ENCODE data around the gene TAF11L6.
A peak's percentile ranks its signal among the peaks of the same experiment; 100 is the strongest.
"Not testable (repeated sequence)": the region's sequence is repeated elsewhere in the genome, so short reads cannot be mapped to it uniquely, and the experiment has no call there.

Gene TAF11L6

DNA sequence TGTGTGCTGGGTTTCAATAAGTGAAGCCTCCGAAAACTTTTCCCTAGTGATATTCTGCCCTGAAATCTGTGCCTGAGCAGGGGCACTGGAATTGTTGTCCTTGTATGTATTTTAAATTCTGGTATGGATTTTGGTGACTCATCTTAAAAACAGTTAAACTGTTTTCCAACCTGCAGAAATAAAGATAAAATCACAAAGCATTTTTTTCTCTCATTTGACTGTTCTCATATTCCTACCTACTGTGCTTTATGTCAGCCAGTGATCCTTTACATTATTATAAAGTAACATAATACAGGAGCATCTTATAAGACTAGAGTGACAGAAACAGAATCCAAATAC lies 41.3 kb upstream of the TAF11L6 start:
- H3K4me2 ChIP-seq (ENCODE audit: low read length): no peak overlapping the region
- WGBS (ENCODE audit: extremely low coverage, insufficient coverage, insufficient read length): no CpG with 5 or more reads among the region's 1 CpG

GRCh38 chr5:17491257-17491656 lies 37.2 kb upstream of the TAF11L6 start:
- not testable (repeated sequence) for H3K4me2 ChIP-seq (ENCODE audit: low read length); DNase-seq; H3K27me3 ChIP-seq (ENCODE audit: insufficient read depth, low read length); H3K23ac ChIP-seq (ENCODE audit: low read length); H3K36me3 ChIP-seq (ENCODE audit: control insufficient read depth in 1 of 2, insufficient read depth in 2 of 2, low read length in 2 of 2); H3K27ac ChIP-seq (ENCODE audit: low read depth, low read length); H4K91ac ChIP-seq (ENCODE audit: low read depth, low read length); H3K9me3 ChIP-seq (ENCODE audit: insufficient read depth, low read depth, low read length); H2BK5ac ChIP-seq (ENCODE audit: low read depth, low read length, poor library complexity); H3K4ac ChIP-seq (ENCODE audit: low read depth, low read length); H2BK12ac ChIP-seq (ENCODE audit: low read length); H2BK120ac ChIP-seq (ENCODE audit: insufficient read depth, low read length, poor library complexity); H3K9ac ChIP-seq (ENCODE audit: low read length); H2AK5ac ChIP-seq (ENCODE audit: low read length); H3K4me1 ChIP-seq (ENCODE audit: control insufficient read depth in 1 of 2, insufficient read depth in 2 of 2, low read length in 2 of 2); H4K12ac ChIP-seq (ENCODE audit: low read depth, low read length); H3K79me1 ChIP-seq (ENCODE audit: low read length); H3K79me2 ChIP-seq (ENCODE audit: control insufficient read depth, insufficient read depth, low read length, poor library complexity); H3K18ac ChIP-seq (ENCODE audit: low read length); H4K8ac ChIP-seq (ENCODE audit: low read depth, low read length); H3K14ac ChIP-seq (ENCODE audit: low read length); H2AFZ ChIP-seq (ENCODE audit: insufficient read depth, low read length, poor library complexity); H3K4me3 ChIP-seq (ENCODE audit: low read depth, low read length)
- whole genome bisulfite sequencing (ENCODE audit: extremely low coverage, insufficient coverage, insufficient read length): no CpG with 5 or more reads among the region's 23 CpGs

More for the DNA sequence above, 41.3 kb upstream of the TAF11L6 start:
- no peak overlapping the region for H3K4ac ChIP-seq (ENCODE audit: low read depth, low read length)
- H3K4me3 ChIP-seq (ENCODE audit: low read depth, low read length): no peak overlapping the region
- H3K18ac ChIP-seq (ENCODE audit: low read length): no peak overlapping the region
- H3K27ac ChIP-seq (ENCODE audit: low read depth, low read length): no peak overlapping the region
- no peak overlapping the region for H3K23ac ChIP-seq (ENCODE audit: low read length)
- H4K8ac ChIP-seq (ENCODE audit: low read depth, low read length): no peak overlapping the region
- H3K27me3 ChIP-seq (ENCODE audit: insufficient read depth, low read length): no peaks in the 10 kb centered on the region
- no peaks in the 10 kb centered on the region for H3K79me1 ChIP-seq (ENCODE audit: low read length)
- no peaks in the 10 kb centered on the region for H3K4me1 ChIP-seq (ENCODE audit: control insufficient read depth in 1 of 2, insufficient read depth in 2 of 2, low read length in 2 of 2)
- no peak overlapping the region for H4K91ac ChIP-seq (ENCODE audit: low read depth, low read length)
- DNase-seq: peak in 1 of 2 donors; percentile 58
- no peak overlapping the region for H2BK12ac ChIP-seq (ENCODE audit: low read length)
- no peaks in the 10 kb centered on the region for H3K79me2 ChIP-seq (ENCODE audit: control insufficient read depth, insufficient read depth, low read length, poor library complexity)
- H2BK120ac ChIP-seq (ENCODE audit: insufficient read depth, low read length, poor library complexity): no peak overlapping the region
- peaks cover 1% of the 10 kb centered on the region for H3K9me3 ChIP-seq (ENCODE audit: insufficient read depth, low read depth, low read length)
- H4K12ac ChIP-seq (ENCODE audit: low read depth, low read length): no peak overlapping the region
- H3K14ac ChIP-seq (ENCODE audit: low read length): no peak overlapping the region
- H2AK5ac ChIP-seq (ENCODE audit: low read length): no peak overlapping the region
- no peak overlapping the region for H2BK5ac ChIP-seq (ENCODE audit: low read depth, low read length, poor library complexity)
- H3K9ac ChIP-seq (ENCODE audit: low read length): no peak overlapping the region
- no peaks in the 10 kb centered on the region for H3K36me3 ChIP-seq (ENCODE audit: control insufficient read depth in 1 of 2, insufficient read depth in 2 of 2, low read length in 2 of 2)
- H2AFZ ChIP-seq (ENCODE audit: insufficient read depth, low read length, poor library complexity): no peak overlapping the region

- no peak overlapping the region for H2AFZ ChIP-seq (ENCODE audit: insufficient read depth, low read length, poor library complexity)
- H3K36me3 ChIP-seq (ENCODE audit: control insufficient read depth in 1 of 2, insufficient read depth in 2 of 2, low read length in 2 of 2): no peaks in the 10 kb centered on the region
- no peak overlapping the region for H4K91ac ChIP-seq (ENCODE audit: low read depth, low read length)
- H2BK12ac ChIP-seq (ENCODE audit: low read length): no peak overlapping the region
- H3K9ac ChIP-seq (ENCODE audit: low read length): no peak overlapping the region
- H3K27me3 ChIP-seq (ENCODE audit: insufficient read depth, low read length): no peaks in the 10 kb centered on the region
- H3K9me3 ChIP-seq (ENCODE audit: insufficient read depth, low read depth, low read length): peaks cover 1% of the 10 kb centered on the region
- no peak for DNase-seq
- H2BK5ac ChIP-seq (ENCODE audit: low read depth, low read length, poor library complexity): no peak overlapping the region
- no peak overlapping the region for H3K4ac ChIP-seq (ENCODE audit: low read depth, low read length)
- no peak overlapping the region for H3K18ac ChIP-seq (ENCODE audit: low read length)
- no peak overlapping the region for H4K8ac ChIP-seq (ENCODE audit: low read depth, low read length)
- H4K12ac ChIP-seq (ENCODE audit: low read depth, low read length): no peak overlapping the region
- no peaks in the 10 kb centered on the region for H3K79me2 ChIP-seq (ENCODE audit: control insufficient read depth, insufficient read depth, low read length, poor library complexity)
- H2BK120ac ChIP-seq (ENCODE audit: insufficient read depth, low read length, poor library complexity): no peak overlapping the region
- H3K4me1 ChIP-seq (ENCODE audit: control insufficient read depth in 1 of 2, insufficient read depth in 2 of 2, low read length in 2 of 2): no peaks in the 10 kb centered on the region
- no CpG with 5 or more reads among the region's 3 CpGs for WGBS (ENCODE audit: extremely low coverage, insufficient coverage, insufficient read length)
- H2AK5ac ChIP-seq (ENCODE audit: low read length): no peak overlapping the region
- no peak overlapping the region for H3K14ac ChIP-seq (ENCODE audit: low read length)
- H3K4me3 ChIP-seq (ENCODE audit: low read depth, low read length): no peak overlapping the region
- H3K27ac ChIP-seq (ENCODE audit: low read depth, low read length): no peak overlapping the region
- H3K23ac ChIP-seq (ENCODE audit: low read length): no peak overlapping the region
- no peaks in the 10 kb centered on the region for H3K79me1 ChIP-seq (ENCODE audit: low read length)
- H3K4me2 ChIP-seq (ENCODE audit: low read length): no peak overlapping the region
These were observed 35.7 kb upstream of the TAF11L6 start for GRCh38 chr5:17492770-17493169.

DNA sequence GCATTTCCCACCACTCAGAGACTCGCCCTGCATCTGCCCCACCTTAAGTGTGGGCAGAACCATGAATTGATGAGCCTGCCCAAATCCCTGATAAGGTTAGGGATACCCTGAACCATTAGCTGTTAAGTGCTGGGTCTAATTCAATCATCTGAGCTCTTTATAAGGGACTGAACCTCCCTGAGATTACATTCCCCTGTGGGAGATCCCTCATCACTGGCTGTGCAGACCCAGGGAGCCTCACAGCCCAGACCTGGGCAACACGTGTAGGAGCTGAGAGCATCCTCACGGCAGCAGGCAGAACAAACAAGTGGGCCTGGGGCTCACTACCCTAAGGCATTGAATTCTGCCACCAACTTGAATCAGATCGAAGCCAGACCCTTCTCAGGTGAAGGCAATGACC lies 31.0 kb upstream of the TAF11L6 start:
- H3K4me2 ChIP-seq (ENCODE audit: low read length): no peak overlapping the region
- no peak overlapping the region for H2BK12ac ChIP-seq (ENCODE audit: low read length)
- H4K91ac ChIP-seq (ENCODE audit: low read depth, low read length): peak overlapping the region; percentile 14
- H3K36me3 ChIP-seq (ENCODE audit: control insufficient read depth in 1 of 2, insufficient read depth in 2 of 2, low read length in 2 of 2): no peaks in the 10 kb centered on the region
- no peak for DNase-seq
- H3K23ac ChIP-seq (ENCODE audit: low read length): peak overlapping the region; percentile 81
- H3K9ac ChIP-seq (ENCODE audit: low read length): no peak overlapping the region
- H3K27me3 ChIP-seq (ENCODE audit: insufficient read depth, low read length): no peaks in the 10 kb centered on the region
- no peak overlapping the region for H3K4ac ChIP-seq (ENCODE audit: low read depth, low read length)
- H3K4me3 ChIP-seq (ENCODE audit: low read depth, low read length): no peak overlapping the region
- no peak overlapping the region for H4K8ac ChIP-seq (ENCODE audit: low read depth, low read length)
- H3K27ac ChIP-seq (ENCODE audit: low read depth, low read length): no peak overlapping the region
- H2BK5ac ChIP-seq (ENCODE audit: low read depth, low read length, poor library complexity): no peak overlapping the region
- H3K79me1 ChIP-seq (ENCODE audit: low read length): no peaks in the 10 kb centered on the region
- H3K4me1 ChIP-seq (ENCODE audit: control insufficient read depth in 1 of 2, insufficient read depth in 2 of 2, low read length in 2 of 2): peaks cover 0 to 5% of the 10 kb centered on the region in 2 experiments
- H3K79me2 ChIP-seq (ENCODE audit: control insufficient read depth, insufficient read depth, low read length, poor library complexity): no peaks in the 10 kb centered on the region
- no peak overlapping the region for H4K12ac ChIP-seq (ENCODE audit: low read depth, low read length)
- H2BK120ac ChIP-seq (ENCODE audit: insufficient read depth, low read length, poor library complexity): no peak overlapping the region
- no peak overlapping the region for H3K14ac ChIP-seq (ENCODE audit: low read length)
- no peaks in the 10 kb centered on the region for H3K9me3 ChIP-seq (ENCODE audit: insufficient read depth, low read depth, low read length)
- no peak overlapping the region for H3K18ac ChIP-seq (ENCODE audit: low read length)
- H2AK5ac ChIP-seq (ENCODE audit: low read length): no peak overlapping the region
- H2AFZ ChIP-seq (ENCODE audit: insufficient read depth, low read length, poor library complexity): no peak overlapping the region
- WGBS (ENCODE audit: extremely low coverage, insufficient coverage, insufficient read length): no CpG with 5 or more reads among the region's 4 CpGs
